Measurements from ENCODE around the gene UNC93B1.

- TF ChIP-seq CTCF (IDR thresholded peaks at IDR 0.05) (no peak), POLR2A (IDR thresholded peaks at IDR 0.05) (no peak)
Measured at GRCh38 chr11:67998150-67999045, 5.5 kb downstream of the UNC93B1 start.
